Fibroblast of skin of right biceps (primary cell): ENCODE measurements around the gene SLC36A1.
A peak's percentile ranks its signal among the peaks of the same experiment; 100 is the strongest.
"Not testable (repeated sequence)": the region's sequence is repeated elsewhere in the genome, so short reads cannot be mapped to it uniquely, and the experiment has no call there.

ENCODE experiments used
- DNase-seq: peaks from one replicate; pipeline ENCODE4 v3.0.0-alpha.2; 2013

The SLC36A1 gene

GRCh38 chr5:151491062-151491461 lies 43.7 kb downstream of the SLC36A1 start:
- DNase-seq, result no peak

- peak; percentile 71 for DNase-seq
Measured at GRCh38 chr5:151492729-151493128, 45.3 kb downstream of the SLC36A1 start.

- DNase-seq, result no peak
Measured at GRCh38 chr5:151493665-151494064, 46.3 kb downstream of the SLC36A1 start.

GRCh38 chr5:151495320-151495719 lies 47.9 kb downstream of the SLC36A1 start:
- DNase-seq, result no peak

- DNase-seq, result no peak
Measured at GRCh38 chr5:151496041-151496484, 48.7 kb downstream of the SLC36A1 start.

- no peak for DNase-seq
Measured at GRCh38 chr5:151497391-151498002, 50.1 kb downstream of the SLC36A1 start.

GRCh38 chr5:151498395-151499155 lies 51.2 kb downstream of the SLC36A1 start:
- no peak for DNase-seq

DNA sequence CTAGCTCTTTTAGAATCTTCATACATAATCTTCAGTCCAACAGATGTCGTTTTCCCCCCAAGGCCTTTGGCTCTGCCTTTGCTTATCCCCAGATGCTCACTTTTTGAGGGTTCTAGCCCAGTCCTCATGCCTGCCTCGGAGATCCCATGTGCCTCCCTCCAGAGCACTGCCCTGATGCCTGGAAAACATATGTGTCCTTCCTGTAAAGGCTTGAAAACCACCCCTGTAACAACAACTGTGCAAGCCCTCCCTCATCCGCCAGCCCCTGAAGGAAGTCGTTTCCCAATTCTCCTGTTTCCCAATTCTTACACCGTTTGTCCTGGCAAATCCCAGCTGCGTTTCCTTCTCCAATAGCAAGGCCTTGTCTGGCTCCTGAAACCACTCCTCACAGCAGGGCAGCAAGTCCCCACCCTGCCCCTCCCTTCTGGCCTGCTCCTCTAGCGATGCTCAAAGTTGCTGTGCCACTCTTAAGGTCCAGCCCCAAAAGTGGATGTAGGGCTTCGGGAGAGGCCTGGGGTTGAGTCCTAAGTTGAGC lies 52.2 kb downstream of the SLC36A1 start:
- no peak for DNase-seq

- no peak for DNase-seq
Measured at GRCh38 chr5:151504006-151504405, 56.6 kb downstream of the SLC36A1 start.

GRCh38 chr5:151508308-151508707 lies 60.9 kb downstream of the SLC36A1 start:
- DNase-seq, result not testable (repeated sequence)

GRCh38 chr5:151509231-151509630 lies 61.8 kb downstream of the SLC36A1 start:
- no peak for DNase-seq

GRCh38 chr5:151509836-151510235 lies 62.4 kb downstream of the SLC36A1 start:
- DNase-seq, result no peak

- DNase-seq, result no peak
Measured at GRCh38 chr5:151517122-151517920, 69.9 kb downstream of the SLC36A1 start.

DNA sequence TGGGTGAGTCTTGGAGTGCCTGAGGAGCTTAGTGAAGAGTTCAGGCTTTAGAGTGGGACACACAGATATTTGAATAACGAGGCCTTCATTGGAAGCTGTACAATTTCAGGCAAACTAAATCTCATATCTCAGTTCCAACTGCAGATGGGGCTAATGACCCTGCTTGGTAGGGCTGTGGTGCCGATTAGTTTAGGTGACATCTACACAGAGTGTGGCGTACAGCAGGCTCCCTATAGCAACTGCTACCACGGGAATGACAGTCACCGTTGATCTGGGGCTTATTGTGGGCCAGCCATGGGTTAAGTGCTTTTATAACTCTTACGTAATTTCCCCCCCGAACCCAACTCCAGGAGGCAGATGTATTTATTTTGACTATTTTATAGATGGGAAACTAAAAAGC lies 72.9 kb downstream of the SLC36A1 start:
- no peak for DNase-seq

DNA sequence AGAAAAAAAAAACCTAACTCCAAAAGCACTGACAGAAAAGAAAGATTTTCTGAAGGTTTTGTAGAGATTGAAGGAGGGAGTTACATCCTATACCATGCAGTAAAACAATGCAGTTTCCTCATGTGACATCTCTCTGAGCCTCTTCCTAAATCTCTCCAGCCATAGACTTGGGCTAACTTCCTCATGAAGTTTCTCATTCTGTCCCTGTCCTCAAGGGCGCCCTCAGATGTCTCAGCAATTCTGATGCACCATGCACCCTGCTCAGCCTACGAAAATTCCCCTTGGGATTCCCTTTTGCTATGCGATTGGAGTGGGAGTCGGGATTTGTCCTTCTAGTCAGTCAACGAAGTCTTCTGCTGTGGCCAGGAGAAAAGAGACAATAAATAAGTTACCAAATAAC lies 74.8 kb downstream of the SLC36A1 start:
- no peak for DNase-seq

DNA sequence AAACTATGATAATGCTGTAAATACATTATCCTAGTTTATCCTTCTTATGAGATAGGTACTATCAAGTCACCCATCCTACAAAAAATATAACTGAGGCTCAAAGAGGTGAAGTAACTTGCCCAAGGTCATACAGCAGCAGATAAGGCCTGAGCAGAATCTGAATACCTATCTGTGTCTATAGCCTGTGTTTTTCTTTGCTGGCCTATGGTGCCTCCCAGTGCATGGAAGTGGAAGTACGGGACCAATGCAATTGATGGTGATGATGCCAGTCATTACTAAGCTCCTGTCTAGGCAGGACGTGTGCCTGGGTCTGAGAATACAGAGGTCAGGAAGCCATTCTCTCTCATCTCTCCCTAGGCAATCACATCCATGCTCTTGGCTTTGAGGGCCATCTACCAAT lies 75.9 kb downstream of the SLC36A1 start:
- peak; percentile 36 for DNase-seq

DNA sequence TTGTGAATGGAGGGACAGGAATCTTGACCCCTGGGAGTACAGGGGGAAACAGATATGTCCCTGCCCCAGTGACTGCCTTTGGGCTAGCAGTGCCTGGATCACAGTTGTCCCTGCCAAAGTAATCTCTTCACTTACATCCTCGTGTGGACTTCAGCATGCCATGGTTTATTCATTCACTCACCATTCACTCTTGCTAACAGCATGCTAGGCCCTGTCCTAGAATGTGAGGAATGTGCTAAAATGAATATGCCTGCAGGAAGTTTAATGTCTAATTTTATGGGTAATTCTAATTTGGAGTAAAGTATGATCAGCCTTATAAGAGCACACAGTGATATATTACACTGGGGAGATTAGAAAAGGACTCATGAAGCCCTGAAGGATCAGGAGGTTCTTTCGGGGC lies 80.8 kb downstream of the SLC36A1 start:
- no peak for DNase-seq

- no peak for DNase-seq
Measured at GRCh38 chr5:151528996-151529395, 81.6 kb downstream of the SLC36A1 start.

GRCh38 chr5:151531581-151531980 lies 84.2 kb downstream of the SLC36A1 start:
- no peak for DNase-seq

GRCh38 chr5:151532416-151532815 lies 85.0 kb downstream of the SLC36A1 start:
- no peak for DNase-seq

DNA sequence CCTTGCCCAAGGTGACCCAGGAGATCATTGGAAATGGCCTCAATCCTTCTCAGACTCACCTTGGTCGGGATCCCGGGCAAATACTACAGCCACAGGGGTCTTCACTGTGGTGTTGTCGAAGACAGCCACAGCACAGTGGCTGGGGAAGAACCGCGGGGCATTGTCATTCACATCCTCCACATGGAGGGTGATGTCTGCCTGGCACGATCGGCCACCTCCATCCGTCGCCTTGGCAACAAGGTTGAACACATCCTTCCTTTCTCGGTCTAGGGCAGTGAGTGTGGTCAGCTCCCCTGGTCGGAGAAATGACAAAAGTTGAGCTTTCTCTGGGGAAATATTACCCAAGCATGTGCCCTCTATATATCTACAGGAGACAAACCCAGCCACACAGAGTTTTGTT lies 86.9 kb downstream of the SLC36A1 start:
- DNase-seq, result no peak

DNA sequence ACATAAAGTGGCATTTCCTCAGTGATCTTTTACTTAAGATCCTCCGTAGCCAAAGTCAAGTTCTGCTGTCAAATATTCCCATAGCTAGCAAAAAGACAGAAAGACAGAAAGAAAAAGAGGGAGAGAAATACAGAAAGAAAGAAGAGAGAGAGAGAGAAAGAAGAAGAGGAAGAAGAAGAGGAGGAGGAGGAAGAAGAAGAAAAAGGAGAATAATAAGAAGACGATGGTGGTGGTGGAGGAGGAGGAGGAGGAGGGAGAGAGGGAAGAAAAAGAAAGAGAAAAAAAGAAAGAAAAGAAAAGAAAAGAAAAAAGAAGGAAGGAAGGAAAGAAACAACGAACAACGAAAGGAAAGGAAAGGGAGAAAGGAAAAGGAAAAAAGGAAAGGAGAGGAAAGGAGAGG lies 89.6 kb downstream of the SLC36A1 start:
- no peak for DNase-seq

DNA sequence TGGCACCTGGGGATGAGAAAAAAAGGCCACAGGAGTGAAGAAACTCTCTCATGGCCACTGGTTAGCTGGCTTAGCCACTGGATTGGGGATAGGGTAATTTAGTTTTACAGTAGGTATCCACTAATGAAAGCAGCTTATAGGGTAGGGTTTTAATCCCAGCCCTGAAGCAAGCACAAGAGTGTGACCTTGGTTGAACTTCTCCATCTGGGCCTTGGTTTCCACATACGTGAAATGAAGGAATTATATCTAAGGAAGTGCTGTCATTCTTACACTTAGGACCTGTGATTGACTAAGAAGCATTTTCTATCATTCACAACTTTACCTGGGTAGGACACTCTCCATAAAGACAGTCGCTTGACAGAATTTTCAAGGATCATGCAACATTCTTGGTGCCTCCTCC lies 94.2 kb downstream of the SLC36A1 start:
- no peak for DNase-seq
